HCT116 (cell line): ENCODE data around the gene PRIMA1. TPM values are rescaled to one million over a fixed set of nuclear protein-coding genes. Genes with fewer than 3 reads are reported as not detected.

ENCODE experiments used
- ATAC-seq: fragments of 200-7000 bp; cut with Tn5 transposase; 2 replicates; pipeline ENCODE4 v1.9.1; 2020; ENCODE audit warnings: mild to moderate bottlenecking, moderate library complexity
- BruUV-seq: library from RNA; stranded (reverse); fragments of 400-500 nt; replicated peaks from 2 replicates; lab custom pipeline; 2021; lab: Mats Ljungman, UMichigan
- CTCF ChIA-PET: fragments of 300-600 bp; sonication (Branson Sonifier 250); formaldehyde crosslinking; loops from one replicate; lab custom pipeline; 2021; ENCODE audit warnings: antibody characterized with exemption; lab: Charles Lee
- POLR2A ChIA-PET: fragments of 300-600, 350-600 bp; sonication (Branson Sonifier 250); formaldehyde crosslinking; loops from one replicate; lab custom pipeline; 2021; ENCODE audit warnings: antibody characterized with exemption; lab: Charles Lee
- RAD21 ChIA-PET, 2 experiments: fragments of 300-600 bp; sonication (Branson Sonifier 250); formaldehyde crosslinking; loops; one replicate each; lab custom pipeline; 2023; ENCODE audit warnings: low total read pairs in 2 of 2; ENCODE audit not compliant: uncharacterized antibody in 2 of 2, unreplicated experiment in 2 of 2, low non-redundant PET in 1 of 2; lab: Charles Lee
- DNase-seq: peaks from one replicate; pipeline ENCODE4 v3.0.0-alpha.2; 2010; ENCODE audit warnings: low read depth, low spot score
- H2AFZ ChIP-seq: fragments of 200-600 bp; shearing (Covaris generic), sonication (generic); 2 replicates; pipeline ENCODE4 v1.6.1; 2017; ENCODE audit warnings: low read depth, mixed run types, mixed read lengths, antibody characterized with exemption, low read length; ENCODE audit not compliant: poor library complexity, severe bottlenecking
- H3K27ac ChIP-seq: 2 replicates; pipeline ENCODE4 v1.5.1; 2012; ENCODE audit warnings: low read depth, low read length
- H3K27me3 ChIP-seq: fragments of 200-600 bp; sonication (generic); 2 replicates; pipeline ENCODE4 v1.6.1; 2016; ENCODE audit warnings: mixed run types, low read length, mixed read lengths; ENCODE audit not compliant: insufficient read depth
- H3K36me3 ChIP-seq, 2 experiments: fragments of 200-500 bp in 1 of 2; fragments of 200-600 bp in 1 of 2; sonication (Bioruptor generic) in 1 of 2; sonication (generic) in 1 of 2; 2 replicates each; pipeline versions ENCODE4 v1.5.1 to v1.6.1; 2014 to 2016; ENCODE audit warnings: low read length in 2 of 2, inconsistent platforms in 1 of 2, mixed read lengths in 1 of 2, mixed run types in 1 of 2; ENCODE audit not compliant: insufficient read depth in 2 of 2, control insufficient read depth in 1 of 2
- H3K4me1 ChIP-seq, 2 experiments: fragments of 200-600 bp in 1 of 2; sonication (generic) in 1 of 2; 2 replicates each; pipeline versions ENCODE4 v1.5.1 to v1.6.1; 2012 to 2017; ENCODE audit warnings: low read length in 2 of 2, inconsistent platforms in 1 of 2, mild to moderate bottlenecking in 1 of 2, mixed read lengths in 1 of 2, mixed run types in 1 of 2, moderate library complexity in 1 of 2; ENCODE audit not compliant: insufficient read depth in 2 of 2, control insufficient read depth in 1 of 2
- H3K4me2 ChIP-seq: fragments of 200-600 bp; sonication (generic); 2 replicates; pipeline ENCODE4 v1.6.1; 2017; ENCODE audit warnings: mixed run types, low read length, mixed read lengths
- H3K4me3 ChIP-seq, 2 experiments: fragments of 200-600 bp in 1 of 2; sonication (generic) in 1 of 2; replicated peaks in 1 of 2; 2 replicates each; pipeline ENCODE4 v1.5.1; 2011 to 2016; ENCODE audit warnings: low read length in 2 of 2, control low read depth in 1 of 2, low read depth in 1 of 2, mild to moderate bottlenecking in 1 of 2, mixed read lengths in 1 of 2, mixed run types in 1 of 2
- H3K79me2 ChIP-seq: fragments of 200-600 bp; sonication (generic); 2 replicates; pipeline ENCODE4 v1.6.1; 2017; ENCODE audit warnings: mild to moderate bottlenecking, mixed run types, low read length, moderate library complexity, mixed read lengths; ENCODE audit not compliant: insufficient read depth
- H3K9ac ChIP-seq: fragments of 200-600 bp; sonication (generic); 2 replicates; pipeline ENCODE4 v1.6.1; 2016; ENCODE audit warnings: low read length, mixed read lengths
- H3K9me2 ChIP-seq: fragments of 200-600 bp; sonication (generic), shearing (Covaris generic); 2 replicates; pipeline ENCODE4 v1.6.1; 2017; ENCODE audit warnings: mixed run types, mild to moderate bottlenecking, moderate library complexity; ENCODE audit not compliant: insufficient read depth
- H3K9me3 ChIP-seq, 2 experiments: fragments of 200-500 bp in 1 of 2; fragments of 200-600 bp in 1 of 2; sonication (Bioruptor generic) in 1 of 2; sonication (generic) in 1 of 2; 2 replicates each; pipeline ENCODE4 v1.6.1; 2014 to 2017; ENCODE audit warnings: low read length in 2 of 2, mixed read lengths in 2 of 2, inconsistent platforms in 1 of 2, low read depth in 1 of 2, mild to moderate bottlenecking in 1 of 2, mixed run types in 1 of 2, moderate library complexity in 1 of 2; ENCODE audit not compliant: control insufficient read depth in 1 of 2, insufficient read depth in 1 of 2
- H4K20me1 ChIP-seq: fragments of 200-600 bp; sonication (generic), shearing (Covaris generic); 2 replicates; pipeline ENCODE4 v1.6.1; 2017; ENCODE audit warnings: mixed run types, mild to moderate bottlenecking, moderate library complexity; ENCODE audit not compliant: insufficient read depth
- ATF3 ChIP-seq: IDR thresholded peaks from 2 replicates; pipeline ENCODE4 v1.6.1; 2012
- CBX3 ChIP-seq: IDR thresholded peaks from 2 replicates; pipeline ENCODE4 v1.6.1; 2012; ENCODE audit warnings: low read depth
- CEBPB ChIP-seq: IDR thresholded peaks from 2 replicates; pipeline ENCODE4 v1.6.1; 2012; ENCODE audit warnings: low read depth
- EGR1 ChIP-seq: IDR thresholded peaks from 2 replicates; pipeline ENCODE4 v1.6.1; 2012; ENCODE audit warnings: low read depth
- ELF1 ChIP-seq: IDR thresholded peaks from 2 replicates; pipeline ENCODE4 v1.6.1; 2012; ENCODE audit warnings: low read depth, borderline replicate concordance
- EZH2 ChIP-seq: fragments of 200-600 bp; sonication (generic); IDR thresholded peaks from 2 replicates; pipeline ENCODE4 v1.6.1; 2017; ENCODE audit warnings: antibody characterized with exemption, mixed run types
- EZH2phosphoT487 ChIP-seq: fragments of 200-600 bp; IDR thresholded peaks from 2 replicates; pipeline ENCODE4 v1.6.1; 2018; ENCODE audit warnings: antibody characterized with exemption, borderline replicate concordance
- FOSL1 ChIP-seq: IDR thresholded peaks from 2 replicates; pipeline ENCODE4 v1.6.1; 2012; ENCODE audit warnings: low read depth
- JUND ChIP-seq: IDR thresholded peaks from 2 replicates; pipeline ENCODE4 v1.6.1; 2012
- POLR2A ChIP-seq: IDR thresholded peaks from 2 replicates; pipeline ENCODE4 v1.7.0; 2011; ENCODE audit warnings: borderline replicate concordance; ENCODE audit not compliant: insufficient read depth, insufficient read length; ENCODE audit errors: extremely low read depth
- POLR2AphosphoS5 ChIP-seq: IDR thresholded peaks from 2 replicates; pipeline ENCODE4 v1.6.1; 2011; ENCODE audit warnings: mild to moderate bottlenecking, low read depth, low read length, moderate library complexity
- SIN3A ChIP-seq: IDR thresholded peaks from 2 replicates; pipeline ENCODE4 v1.6.1; 2012; ENCODE audit warnings: low read depth
- SP1 ChIP-seq: IDR thresholded peaks from 2 replicates; pipeline ENCODE4 v1.6.1; 2012; ENCODE audit warnings: low read depth
- YY1 ChIP-seq: IDR thresholded peaks from 2 replicates; pipeline ENCODE4 v1.6.1; 2011; ENCODE audit warnings: low read length, low read depth, moderate library complexity, mild to moderate bottlenecking; ENCODE audit not compliant: insufficient replicate concordance; ENCODE audit errors: extremely low read depth
- ZFX ChIP-seq: fragments of 450-650 bp; IDR thresholded peaks from 2 replicates; pipeline ENCODE4 v1.6.1; 2017
- ZNF274 ChIP-seq: fragments of 200-500 bp; sonication (Bioruptor generic); IDR thresholded peaks from 2 replicates; pipeline ENCODE4 v1.6.1; 2014; ENCODE audit warnings: mild to moderate bottlenecking, low read depth, low read length, inconsistent platforms
- intact Hi-C: fragments of 100-400 bp; cut with micrococcal nuclease; formaldehyde crosslinking; loops from 2 replicates; pipeline ENCODE4 v1.10.0; 2022
- total RNA-seq: library from RNA; stranded (reverse); gene quantifications from one replicate; pipeline ENCODE4 v1.2.1, GENCODE V29; 2021; ENCODE audit not compliant: unreplicated experiment
- TF ChIP-seq, protein P1 (sequence below): IDR thresholded peaks from 2 replicates; pipeline ENCODE4 v1.6.1; 2012

PRIMA1 gene
- total RNA-seq, 1 experiment from 2014 or later, result 1.5 TPM

GRCh38 chr14:93731753-93732152, 56.5 kb downstream of the PRIMA1 start:
- DNase-seq, result no peak
- POLR2A ChIA-PET, result no interaction called here
- RAD21 ChIA-PET, result no interaction called here

GRCh38 chr14:93729993-93730392, 58.3 kb downstream of the PRIMA1 start:
- Histone ChIP-seq H3K4me2 (peak overlapping the region; percentile 46), H3K79me2 (no peaks in the 10 kb centered on the region), H2AFZ (peak overlapping the region; percentile 38), H3K9me3 (no peaks in the 10 kb centered on the region), H3K9me2 (no peaks in the 10 kb centered on the region), H4K20me1 (no peaks in the 10 kb centered on the region), H3K9ac (0 out of 2 replicates have a peak overlapping the region, but pooled peaks have one; percentile 1), H3K4me1 (peaks cover 4 to 37% of the 10 kb centered on the region in 2 experiments), H3K36me3 (no peaks in the 10 kb centered on the region), H3K4me3 (no peak overlapping the region), H3K27me3 (no peaks in the 10 kb centered on the region), H3K27ac (no peak overlapping the region)
- no TSS peak for BruUV-seq
- CTCF ChIA-PET, result no interaction called here
- RAD21 ChIA-PET, result no interaction called here
- POLR2A ChIA-PET, result no interaction called here
- TF ChIP-seq FOSL1 (no peak), EZH2 (no peak), YY1 (no peak), ATF3 (no peak), EGR1 (peak; percentile 52), JUND (no peak), POLR2A (no peak), ZNF274 (no peak), CEBPB (no peak), POLR2AphosphoS5 (peak; percentile 37; the same call in 1 of the 2 replicates), ELF1 (no peak), CBX3 (0 out of 2 replicates have a peak, but pooled peaks have one; percentile 54), ZFX (no peak), EZH2phosphoT487 (no peak), SP1 (no peak; the same call in 1 of the 2 replicates)
- TF ChIP-seq, protein P1, sequence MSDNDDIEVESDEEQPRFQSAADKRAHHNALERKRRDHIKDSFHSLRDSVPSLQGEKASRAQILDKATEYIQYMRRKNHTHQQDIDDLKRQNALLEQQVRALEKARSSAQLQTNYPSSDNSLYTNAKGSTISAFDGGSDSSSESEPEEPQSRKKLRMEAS, result peak; percentile 76
- ATAC-seq (peak; percentile 77), DNase-seq (peak; percentile 67)
- intact Hi-C loops, result loop anchor here (5.0 kb wide), 1 partner anchor 488 kb away; no protein-coding TSS in a partner anchor

More at GRCh38 chr14:93731753-93732152, 56.5 kb downstream of the PRIMA1 start:
- BruUV-seq, result no TSS peak
- Histone ChIP-seq H3K36me3 (no peaks in the 10 kb centered on the region), H2AFZ (no peak overlapping the region), H3K9me3 (no peaks in the 10 kb centered on the region), H3K9ac (no peak overlapping the region), H3K4me2 (no peak overlapping the region), H3K9me2 (no peaks in the 10 kb centered on the region), H3K27me3 (no peaks in the 10 kb centered on the region), H3K4me1 (peaks cover 4 to 37% of the 10 kb centered on the region in 2 experiments), H4K20me1 (no peaks in the 10 kb centered on the region), H3K4me3 (no peak overlapping the region), H3K79me2 (no peaks in the 10 kb centered on the region), H3K27ac (no peak overlapping the region)
- no peak for ATAC-seq
- no peak for TF ChIP-seq SIN3A
- CTCF ChIA-PET, result no interaction called here
- intact Hi-C loops, result loop anchor here (5.0 kb wide), 1 partner anchor 489 kb away; no protein-coding TSS in a partner anchor
